ENCODE measurements around the gene PTPRG. TPM values are rescaled to one million over a fixed set of nuclear protein-coding genes. Genes with fewer than 3 reads are reported as not detected.

The PTPRG gene
- total RNA-seq, 3 donors from 2014 or later: 28.9 to 54.7 (median 40.4) TPM

- DNase-seq (no peak), ATAC-seq (no peak)
- Histone ChIP-seq H3K36me3 (ENCODE audit: low read depth) (no peaks in the 10 kb centered on the region), H3K4me3 (no peak overlapping the region), H3K4me1 (ENCODE audit: low read depth) (no peaks in the 10 kb centered on the region), H3K9me3 (no peaks in the 10 kb centered on the region)
- TF ChIP-seq, protein P1, sequence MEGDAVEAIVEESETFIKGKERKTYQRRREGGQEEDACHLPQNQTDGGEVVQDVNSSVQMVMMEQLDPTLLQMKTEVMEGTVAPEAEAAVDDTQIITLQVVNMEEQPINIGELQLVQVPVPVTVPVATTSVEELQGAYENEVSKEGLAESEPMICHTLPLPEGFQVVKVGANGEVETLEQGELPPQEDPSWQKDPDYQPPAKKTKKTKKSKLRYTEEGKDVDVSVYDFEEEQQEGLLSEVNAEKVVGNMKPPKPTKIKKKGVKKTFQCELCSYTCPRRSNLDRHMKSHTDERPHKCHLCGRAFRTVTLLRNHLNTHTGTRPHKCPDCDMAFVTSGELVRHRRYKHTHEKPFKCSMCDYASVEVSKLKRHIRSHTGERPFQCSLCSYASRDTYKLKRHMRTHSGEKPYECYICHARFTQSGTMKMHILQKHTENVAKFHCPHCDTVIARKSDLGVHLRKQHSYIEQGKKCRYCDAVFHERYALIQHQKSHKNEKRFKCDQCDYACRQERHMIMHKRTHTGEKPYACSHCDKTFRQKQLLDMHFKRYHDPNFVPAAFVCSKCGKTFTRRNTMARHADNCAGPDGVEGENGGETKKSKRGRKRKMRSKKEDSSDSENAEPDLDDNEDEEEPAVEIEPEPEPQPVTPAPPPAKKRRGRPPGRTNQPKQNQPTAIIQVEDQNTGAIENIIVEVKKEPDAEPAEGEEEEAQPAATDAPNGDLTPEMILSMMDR (IDR thresholded peaks at IDR 0.05): no peak
- intact Hi-C loops (cut with DNase I, micrococcal nuclease): no loop called here
These were observed 404.8 kb downstream of the PTPRG start for GRCh38 chr3:61966200-61966599.

- DNase-seq (no peak), ATAC-seq (no peak)
- TF ChIP-seq, protein P1 (IDR thresholded peaks at IDR 0.05): no peak
- intact Hi-C loops (cut with DNase I, micrococcal nuclease): no loop called here
- Histone ChIP-seq H3K9me3 (no peaks in the 10 kb centered on the region), H3K4me1 (ENCODE audit: low read depth) (no peaks in the 10 kb centered on the region), H3K36me3 (ENCODE audit: low read depth) (no peaks in the 10 kb centered on the region), H3K4me3 (no peak overlapping the region)
These were observed 405.6 kb downstream of the PTPRG start for GRCh38 chr3:61967019-61967418.

DNA sequence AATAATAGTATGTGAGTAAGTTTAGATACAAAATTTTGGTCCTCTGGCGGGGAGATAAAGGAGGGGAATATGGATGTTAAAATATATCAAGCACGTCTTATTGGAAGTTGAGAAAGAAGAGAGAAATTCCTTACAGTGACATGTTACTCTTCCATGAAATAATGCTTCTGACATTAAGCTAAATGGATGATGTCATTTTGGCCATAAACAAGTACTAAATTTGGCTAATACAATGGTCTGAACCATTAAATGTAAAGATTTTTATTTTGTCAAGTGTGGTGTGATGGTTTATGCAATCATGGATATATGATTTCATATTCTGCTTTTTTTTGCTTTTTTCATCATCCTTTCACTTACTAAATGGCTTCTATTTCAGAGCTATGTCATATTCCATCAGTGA, 406.6 kb downstream of the PTPRG start:
- TF ChIP-seq, protein P1 (IDR thresholded peaks at IDR 0.05): no peak
- DNase-seq (no peak), ATAC-seq (no peak)
- intact Hi-C loops (cut with DNase I, micrococcal nuclease): no loop called here
- Histone ChIP-seq H3K4me1 (ENCODE audit: low read depth) (no peaks in the 10 kb centered on the region), H3K4me3 (no peak overlapping the region), H3K9me3 (no peaks in the 10 kb centered on the region), H3K36me3 (ENCODE audit: low read depth) (no peaks in the 10 kb centered on the region)

DNA sequence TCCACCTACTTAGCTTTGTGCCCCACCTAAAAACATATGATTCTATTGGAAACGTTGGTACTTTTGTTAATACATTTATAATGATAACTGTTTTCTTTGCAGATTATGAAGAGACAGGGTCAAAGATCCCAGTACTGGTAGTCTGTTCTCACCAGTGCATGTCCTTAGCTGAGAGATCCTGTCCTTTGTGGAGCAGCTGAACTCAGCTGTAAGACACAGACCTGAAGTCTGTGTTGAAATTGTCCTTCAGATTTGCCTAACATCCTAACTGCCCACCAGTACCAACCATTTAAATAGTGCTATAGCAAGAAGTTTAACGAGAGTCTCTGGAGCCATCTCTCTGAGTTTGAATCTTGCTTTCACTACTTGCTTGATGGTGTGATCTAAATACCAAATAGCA, 413.3 kb downstream of the PTPRG start:
- intact Hi-C loops (cut with DNase I, micrococcal nuclease): no loop called here
- no peaks in the 10 kb centered on the region for H3K4me1 ChIP-seq (ENCODE audit: low read depth)
- DNase-seq (no peak), ATAC-seq (no peak)
- no peak overlapping the region for H3K4me3 ChIP-seq
- H3K36me3 ChIP-seq (ENCODE audit: low read depth): no peaks in the 10 kb centered on the region
- TF ChIP-seq, protein P1 (IDR thresholded peaks at IDR 0.05): no peak
- H3K9me3 ChIP-seq: no peaks in the 10 kb centered on the region

- Histone ChIP-seq H3K36me3 (ENCODE audit: low read depth) (no peaks in the 10 kb centered on the region), H3K4me3 (no peak overlapping the region), H3K4me1 (ENCODE audit: low read depth) (no peaks in the 10 kb centered on the region), H3K9me3 (no peaks in the 10 kb centered on the region)
- TF ChIP-seq, protein P1 (IDR thresholded peaks at IDR 0.05): no peak
- intact Hi-C loops (cut with DNase I, micrococcal nuclease): no loop called here
- no peak for ATAC-seq
- no peak for DNase-seq
These were observed 413.8 kb downstream of the PTPRG start for GRCh38 chr3:61975199-61975598.

- Histone ChIP-seq H3K4me1 (ENCODE audit: low read depth) (no peaks in the 10 kb centered on the region), H3K36me3 (ENCODE audit: low read depth) (no peaks in the 10 kb centered on the region), H3K4me3 (no peak overlapping the region), H3K9me3 (no peaks in the 10 kb centered on the region)
- ATAC-seq (no peak), DNase-seq (no peak)
- intact Hi-C loops (cut with DNase I, micrococcal nuclease): no loop called here
- TF ChIP-seq, protein P1 (IDR thresholded peaks at IDR 0.05): no peak
These were observed 414.6 kb downstream of the PTPRG start for GRCh38 chr3:61975936-61976335.

Data from mucosa of descending colon (tissue), 3 donors.